ENCODE data around the gene MAN1C1.
"Not testable (repeated sequence)": the region's sequence is repeated elsewhere in the genome, so short reads cannot be mapped to it uniquely, and the experiment has no call there.

MAN1C1 gene

DNA sequence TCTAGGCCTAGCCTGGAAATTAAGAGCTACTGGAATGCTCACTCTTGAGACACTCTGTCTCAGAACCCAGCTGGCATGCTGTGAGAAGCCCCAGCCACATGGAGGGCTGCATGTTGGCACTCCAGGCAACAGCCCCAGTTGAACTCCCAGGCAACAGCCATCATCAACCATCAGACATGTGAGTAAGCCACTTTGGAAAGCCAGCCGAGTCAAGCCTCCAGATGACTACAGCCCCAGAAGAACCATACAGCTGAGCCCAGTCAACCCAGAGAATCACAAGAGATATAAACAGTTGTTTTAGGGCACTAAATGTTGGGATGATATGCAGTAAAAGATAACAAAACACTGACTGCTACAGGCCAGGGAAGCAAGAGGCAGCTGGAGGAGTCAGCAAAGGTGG is 17.7 kb upstream of the MAN1C1 start (continued):
- TF ChIP-seq, protein P1, sequence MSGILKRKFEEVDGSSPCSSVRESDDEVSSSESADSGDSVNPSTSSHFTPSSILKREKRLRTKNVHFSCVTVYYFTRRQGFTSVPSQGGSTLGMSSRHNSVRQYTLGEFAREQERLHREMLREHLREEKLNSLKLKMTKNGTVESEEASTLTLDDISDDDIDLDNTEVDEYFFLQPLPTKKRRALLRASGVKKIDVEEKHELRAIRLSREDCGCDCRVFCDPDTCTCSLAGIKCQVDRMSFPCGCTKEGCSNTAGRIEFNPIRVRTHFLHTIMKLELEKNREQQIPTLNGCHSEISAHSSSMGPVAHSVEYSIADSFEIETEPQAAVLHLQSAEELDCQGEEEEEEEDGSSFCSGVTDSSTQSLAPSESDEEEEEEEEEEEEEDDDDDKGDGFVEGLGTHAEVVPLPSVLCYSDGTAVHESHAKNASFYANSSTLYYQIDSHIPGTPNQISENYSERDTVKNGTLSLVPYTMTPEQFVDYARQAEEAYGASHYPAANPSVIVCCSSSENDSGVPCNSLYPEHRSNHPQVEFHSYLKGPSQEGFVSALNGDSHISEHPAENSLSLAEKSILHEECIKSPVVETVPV (CRISPR knock-in tag; IDR thresholded peaks at IDR 0.05), result no peak
- TF ChIP-seq ARNTL (CRISPR knock-in tag; IDR thresholded peaks at IDR 0.05; ENCODE audit: borderline replicate concordance, low read depth) (no peak), ZFP3 (CRISPR knock-in tag; IDR thresholded peaks at IDR 0.05) (no peak), BACH2 (CRISPR knock-in tag; IDR thresholded peaks at IDR 0.05; ENCODE audit: borderline replicate concordance) (no peak), ZNF70 (CRISPR knock-in tag; IDR thresholded peaks at IDR 0.05) (no peak), PPARA (CRISPR knock-in tag; IDR thresholded peaks at IDR 0.05; ENCODE audit: borderline replicate concordance) (no peak), SNAI2 (CRISPR knock-in tag; IDR thresholded peaks at IDR 0.05) (no peak), ZNF8 (CRISPR knock-in tag; IDR thresholded peaks at IDR 0.05) (no peak)
- TF ChIP-seq, protein P2, sequence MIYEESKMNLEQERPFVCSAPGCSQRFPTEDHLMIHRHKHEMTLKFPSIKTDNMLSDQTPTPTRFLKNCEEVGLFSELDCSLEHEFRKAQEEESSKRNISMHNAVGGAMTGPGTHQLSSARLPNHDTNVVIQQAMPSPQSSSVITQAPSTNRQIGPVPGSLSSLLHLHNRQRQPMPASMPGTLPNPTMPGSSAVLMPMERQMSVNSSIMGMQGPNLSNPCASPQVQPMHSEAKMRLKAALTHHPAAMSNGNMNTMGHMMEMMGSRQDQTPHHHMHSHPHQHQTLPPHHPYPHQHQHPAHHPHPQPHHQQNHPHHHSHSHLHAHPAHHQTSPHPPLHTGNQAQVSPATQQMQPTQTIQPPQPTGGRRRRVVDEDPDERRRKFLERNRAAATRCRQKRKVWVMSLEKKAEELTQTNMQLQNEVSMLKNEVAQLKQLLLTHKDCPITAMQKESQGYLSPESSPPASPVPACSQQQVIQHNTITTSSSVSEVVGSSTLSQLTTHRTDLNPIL (CRISPR knock-in tag; IDR thresholded peaks at IDR 0.05; ENCODE audit: low read depth), result no peak
- TF ChIP-seq, protein P3, sequence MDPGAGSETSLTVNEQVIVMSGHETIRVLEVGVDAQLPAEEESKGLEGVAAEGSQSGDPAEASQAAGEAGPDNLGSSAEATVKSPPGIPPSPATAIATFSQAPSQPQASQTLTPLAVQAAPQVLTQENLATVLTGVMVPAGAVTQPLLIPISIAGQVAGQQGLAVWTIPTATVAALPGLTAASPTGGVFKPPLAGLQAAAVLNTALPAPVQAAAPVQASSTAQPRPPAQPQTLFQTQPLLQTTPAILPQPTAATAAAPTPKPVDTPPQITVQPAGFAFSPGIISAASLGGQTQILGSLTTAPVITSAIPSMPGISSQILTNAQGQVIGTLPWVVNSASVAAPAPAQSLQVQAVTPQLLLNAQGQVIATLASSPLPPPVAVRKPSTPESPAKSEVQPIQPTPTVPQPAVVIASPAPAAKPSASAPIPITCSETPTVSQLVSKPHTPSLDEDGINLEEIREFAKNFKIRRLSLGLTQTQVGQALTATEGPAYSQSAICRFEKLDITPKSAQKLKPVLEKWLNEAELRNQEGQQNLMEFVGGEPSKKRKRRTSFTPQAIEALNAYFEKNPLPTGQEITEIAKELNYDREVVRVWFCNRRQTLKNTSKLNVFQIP (CRISPR knock-in tag; IDR thresholded peaks at IDR 0.05; ENCODE audit: borderline replicate concordance, low read depth), result no peak

DNA sequence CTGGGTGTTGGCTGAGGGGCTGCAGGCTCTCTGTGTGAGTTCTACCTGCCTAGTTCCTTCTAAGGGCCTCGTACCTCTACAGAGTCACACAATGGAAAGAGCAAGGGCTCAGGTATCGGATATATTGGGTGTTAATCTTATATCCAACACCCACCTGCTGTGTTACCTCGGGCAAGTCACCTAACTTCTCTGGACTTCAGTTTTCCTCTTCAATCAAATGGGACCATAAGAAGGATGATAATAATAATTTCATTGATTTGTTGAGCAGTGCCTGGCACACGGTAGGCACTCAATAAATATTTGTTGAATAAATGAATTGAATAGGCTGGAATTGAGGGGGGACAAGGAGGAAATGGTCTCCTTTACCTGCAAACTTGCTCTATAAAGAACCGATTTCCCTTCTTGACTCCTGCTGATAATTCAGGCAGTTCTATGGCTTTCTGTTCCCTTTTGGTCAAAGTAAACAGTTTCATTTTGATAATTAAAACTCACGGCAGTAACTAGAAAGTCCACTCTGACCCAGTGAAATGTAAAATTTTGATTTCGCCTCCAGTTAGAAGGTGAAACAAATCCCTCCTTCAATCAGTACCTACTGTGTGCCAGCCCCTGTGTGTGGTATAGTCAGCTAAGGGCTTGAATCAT is 16.5 kb upstream of the MAN1C1 start:
- ATAC-seq, result no peak
- TF ChIP-seq, protein P3 (CRISPR knock-in tag; IDR thresholded peaks at IDR 0.05; ENCODE audit: borderline replicate concordance, low read depth), result no peak
- TF ChIP-seq ZNF8 (CRISPR knock-in tag; IDR thresholded peaks at IDR 0.05) (no peak), RARB (CRISPR knock-in tag; IDR thresholded peaks at IDR 0.05) (no peak), GLIS3 (CRISPR knock-in tag; IDR thresholded peaks at IDR 0.05) (no peak), ARNTL (CRISPR knock-in tag; IDR thresholded peaks at IDR 0.05; ENCODE audit: borderline replicate concordance, low read depth) (no peak), TCF4 (CRISPR knock-in tag; IDR thresholded peaks at IDR 0.05; ENCODE audit: borderline replicate concordance) (no peak), SNAI2 (CRISPR knock-in tag; IDR thresholded peaks at IDR 0.05) (no peak), ESRRG (CRISPR knock-in tag; IDR thresholded peaks at IDR 0.05) (no peak), ZNF70 (CRISPR knock-in tag; IDR thresholded peaks at IDR 0.05) (no peak)
- TF ChIP-seq, protein P4, sequence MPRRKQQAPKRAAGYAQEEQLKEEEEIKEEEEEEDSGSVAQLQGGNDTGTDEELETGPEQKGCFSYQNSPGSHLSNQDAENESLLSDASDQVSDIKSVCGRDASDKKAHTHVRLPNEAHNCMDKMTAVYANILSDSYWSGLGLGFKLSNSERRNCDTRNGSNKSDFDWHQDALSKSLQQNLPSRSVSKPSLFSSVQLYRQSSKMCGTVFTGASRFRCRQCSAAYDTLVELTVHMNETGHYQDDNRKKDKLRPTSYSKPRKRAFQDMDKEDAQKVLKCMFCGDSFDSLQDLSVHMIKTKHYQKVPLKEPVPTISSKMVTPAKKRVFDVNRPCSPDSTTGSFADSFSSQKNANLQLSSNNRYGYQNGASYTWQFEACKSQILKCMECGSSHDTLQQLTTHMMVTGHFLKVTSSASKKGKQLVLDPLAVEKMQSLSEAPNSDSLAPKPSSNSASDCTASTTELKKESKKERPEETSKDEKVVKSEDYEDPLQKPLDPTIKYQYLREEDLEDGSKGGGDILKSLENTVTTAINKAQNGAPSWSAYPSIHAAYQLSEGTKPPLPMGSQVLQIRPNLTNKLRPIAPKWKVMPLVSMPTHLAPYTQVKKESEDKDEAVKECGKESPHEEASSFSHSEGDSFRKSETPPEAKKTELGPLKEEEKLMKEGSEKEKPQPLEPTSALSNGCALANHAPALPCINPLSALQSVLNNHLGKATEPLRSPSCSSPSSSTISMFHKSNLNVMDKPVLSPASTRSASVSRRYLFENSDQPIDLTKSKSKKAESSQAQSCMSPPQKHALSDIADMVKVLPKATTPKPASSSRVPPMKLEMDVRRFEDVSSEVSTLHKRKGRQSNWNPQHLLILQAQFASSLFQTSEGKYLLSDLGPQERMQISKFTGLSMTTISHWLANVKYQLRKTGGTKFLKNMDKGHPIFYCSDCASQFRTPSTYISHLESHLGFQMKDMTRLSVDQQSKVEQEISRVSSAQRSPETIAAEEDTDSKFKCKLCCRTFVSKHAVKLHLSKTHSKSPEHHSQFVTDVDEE (CRISPR knock-in tag; IDR thresholded peaks at IDR 0.05), result no peak
- TF ChIP-seq, protein P1 (CRISPR knock-in tag; IDR thresholded peaks at IDR 0.05), result no peak

DNA sequence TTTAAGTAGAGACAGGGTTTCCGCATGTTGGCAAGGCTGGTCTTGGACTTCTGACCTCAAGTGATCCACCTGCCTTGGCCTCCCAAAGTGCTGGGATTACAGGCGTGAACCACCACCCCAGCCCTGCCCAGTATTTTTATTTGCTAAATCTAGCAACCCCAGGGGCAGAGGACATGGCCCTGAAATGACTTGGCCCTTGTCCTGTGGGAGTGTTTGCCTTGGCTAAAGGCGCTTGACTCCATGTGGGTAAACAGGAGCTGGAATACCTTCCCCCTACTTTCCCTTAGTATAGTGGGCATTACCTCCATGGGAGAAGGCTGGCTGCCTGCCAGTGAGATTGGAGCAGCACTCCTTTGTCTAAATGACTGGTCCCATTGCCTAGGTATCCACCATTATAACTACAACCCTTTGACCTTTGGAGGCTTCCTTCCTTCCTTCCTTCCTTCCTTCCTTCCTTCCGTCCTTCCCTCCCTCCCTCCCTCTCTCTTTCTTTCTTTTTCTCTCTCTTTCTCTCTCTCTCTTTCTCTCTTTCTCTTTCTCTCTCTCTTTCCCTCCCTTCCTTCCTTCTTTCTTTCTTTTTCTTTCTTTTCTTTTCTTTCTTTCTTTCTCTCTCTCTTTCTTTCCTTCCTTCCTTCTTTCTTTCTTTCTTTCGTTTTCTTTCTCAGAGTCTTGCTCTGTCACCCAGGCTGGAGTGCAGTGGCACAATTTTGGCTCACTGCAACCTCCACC is 15.5 kb upstream of the MAN1C1 start:
- not testable (repeated sequence) for ATAC-seq

DNA sequence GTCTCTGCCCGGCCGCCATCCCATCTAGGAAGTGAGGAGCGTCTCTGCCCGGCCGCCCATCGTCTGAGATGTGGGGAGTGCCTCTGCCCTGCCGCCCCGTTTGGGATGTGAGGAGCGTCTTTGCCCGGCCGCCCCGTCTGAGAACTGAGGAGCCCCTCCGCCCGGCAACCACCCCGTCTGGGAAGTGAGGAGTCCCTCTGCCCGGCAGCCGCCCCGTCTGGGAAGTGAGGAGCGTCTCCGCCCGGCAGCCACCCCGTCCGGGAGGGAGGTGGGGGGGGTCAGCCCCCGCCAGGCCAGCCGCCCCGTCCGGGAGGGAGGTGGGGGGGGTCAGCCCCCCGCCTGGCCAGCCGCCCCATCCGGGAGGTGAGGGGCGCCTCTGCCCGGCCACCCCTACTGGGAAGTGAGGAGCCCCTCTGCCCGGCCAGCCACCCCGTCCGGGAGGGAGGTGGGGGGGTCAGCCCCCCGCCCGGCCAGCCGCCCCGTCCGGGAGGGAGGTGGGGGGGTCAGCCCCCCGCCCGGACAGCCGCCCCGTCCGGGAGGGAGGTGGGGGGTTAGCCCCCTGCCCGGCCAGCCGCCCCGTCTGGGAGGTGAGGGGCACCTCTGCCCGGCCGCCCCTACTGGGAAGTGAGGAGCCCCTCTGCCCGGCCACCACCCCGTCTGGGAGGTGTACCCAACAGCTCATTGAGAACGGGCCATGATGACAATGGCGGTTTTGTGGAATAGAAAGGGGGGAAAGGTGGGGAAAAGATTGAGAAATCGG is 12.6 kb upstream of the MAN1C1 start:
- ATAC-seq, result not testable (repeated sequence)

Data from SK-N-SH treated with all-trans-retinoic acid at 6 μM for 48 hours (cell line).